ENCODE results near the gene RBP5. TPM values are rescaled to one million over a fixed set of nuclear protein-coding genes. Genes with fewer than 3 reads are reported as not detected.

RBP5 gene
- total and polyA plus RNA-seq, 2 donors (not counting 1 experiment from before 2014, with no cell fraction given) = 1.1 TPM; not detected in 1

- H3K27ac Mint-ChIP-seq = no peak overlapping the region
- H3K36me3 ChIP-seq (replicated peaks in 1 of 2; ENCODE audit: control extremely low read depth in 1 of 2, control insufficient read depth in 1 of 2, extremely low read depth in 1 of 2, insufficient read depth in 2 of 2, low read length in 1 of 2) = peaks cover 0 to 7% of the 10 kb centered on the region in 2 experiments
- H3K27me3 ChIP-seq (replicated peaks in 1 of 4; ENCODE audit: control extremely low read depth in 1 of 4, control insufficient read depth in 3 of 4, insufficient read depth in 4 of 4, low read length in 3 of 4) = no peaks in the 10 kb centered on the region
- H3K4me1 ChIP-seq (ENCODE audit: control insufficient read depth in 2 of 2, insufficient read depth in 2 of 2, low read length in 2 of 2) = no peaks in the 10 kb centered on the region
- H3K27me3 Mint-ChIP-seq = no peaks in the 10 kb centered on the region
- TF ChIP-seq EZH2 (IDR thresholded peaks at IDR 0.05; ENCODE audit: borderline replicate concordance, insufficient read depth, low read depth, low read length, poor library complexity, severe bottlenecking) (no peak), CTCF (IDR thresholded peaks at IDR 0.05) (no peak)
- H3K27ac ChIP-seq (ENCODE audit: low read length in 2 of 2) = no peak overlapping the region
- no peaks in the 10 kb centered on the region for H3K79me2 ChIP-seq (ENCODE audit: control insufficient read depth, insufficient read depth, low read length)
- no peak overlapping the region for H3K4me3 Mint-ChIP-seq
- no peak overlapping the region for H3K9ac ChIP-seq (ENCODE audit: low read length)
- no peaks in the 10 kb centered on the region for H3K9me3 ChIP-seq (ENCODE audit: control extremely low read depth in 1 of 3, control insufficient read depth in 2 of 3, insufficient read depth in 1 of 3, low read length in 2 of 3)
- DNase-seq (no peak), ATAC-seq (ENCODE audit: low read depth) (no peak)
- H2AFZ ChIP-seq (ENCODE audit: insufficient read depth, low read depth, low read length, poor library complexity, severe bottlenecking) = no peak overlapping the region
- ChIA-PET POLR2A (no interaction called here), CTCF (no interaction called here)
- intact Hi-C loops (cut with micrococcal nuclease) = no loop called here
- no peak overlapping the region for H3K4me3 ChIP-seq (ENCODE audit: control extremely low read depth in 1 of 5, extremely low read depth in 1 of 5, insufficient read depth in 1 of 5, low read depth in 2 of 5, low read length in 4 of 5)
- no peak overlapping the region for H3K4me2 ChIP-seq (replicated peaks; ENCODE audit: low read depth, low read length, poor library complexity, severe bottlenecking)
- no peaks in the 10 kb centered on the region for H3K9me3 Mint-ChIP-seq (ENCODE audit: insufficient read depth)
- 98% methylated on average over 4 of the region's 4 CpGs for WGBS (ENCODE audit: insufficient coverage)
- H4K20me1 ChIP-seq (ENCODE audit: control insufficient read depth, insufficient read depth, low read length, poor library complexity, severe bottlenecking) = no peaks in the 10 kb centered on the region
- no peaks in the 10 kb centered on the region for H3K4me1 Mint-ChIP-seq
Measured at GRCh38 chr12:7101047-7101693, 27.5 kb downstream of the RBP5 start.

GRCh38 chr12:7100239-7100638 lies 28.4 kb downstream of the RBP5 start:
- WGBS (ENCODE audit: insufficient coverage) = no CpG with 5 or more reads among the region's 4 CpGs
- Histone ChIP-seq H3K9ac (ENCODE audit: low read length) (no peak overlapping the region), H3K27ac (ENCODE audit: low read length in 2 of 2) (no peak overlapping the region), H3K27me3 (replicated peaks in 1 of 4; ENCODE audit: control extremely low read depth in 1 of 4, control insufficient read depth in 3 of 4, insufficient read depth in 4 of 4, low read length in 3 of 4) (no peaks in the 10 kb centered on the region), H2AFZ (ENCODE audit: insufficient read depth, low read depth, low read length, poor library complexity, severe bottlenecking) (no peak overlapping the region), H3K36me3 (replicated peaks in 1 of 2; ENCODE audit: control extremely low read depth in 1 of 2, control insufficient read depth in 1 of 2, extremely low read depth in 1 of 2, insufficient read depth in 2 of 2, low read length in 1 of 2) (peaks cover 0 to 3% of the 10 kb centered on the region in 2 experiments), H3K4me2 (replicated peaks; ENCODE audit: low read depth, low read length, poor library complexity, severe bottlenecking) (no peak overlapping the region), H3K9me3 (ENCODE audit: control extremely low read depth in 1 of 3, control insufficient read depth in 2 of 3, insufficient read depth in 1 of 3, low read length in 2 of 3) (no peaks in the 10 kb centered on the region), H3K79me2 (ENCODE audit: control insufficient read depth, insufficient read depth, low read length) (no peaks in the 10 kb centered on the region), H3K4me1 (ENCODE audit: control insufficient read depth in 2 of 2, insufficient read depth in 2 of 2, low read length in 2 of 2) (no peaks in the 10 kb centered on the region), H3K4me3 (ENCODE audit: control extremely low read depth in 1 of 5, extremely low read depth in 1 of 5, insufficient read depth in 1 of 5, low read depth in 2 of 5, low read length in 4 of 5) (no peak overlapping the region), H4K20me1 (ENCODE audit: control insufficient read depth, insufficient read depth, low read length, poor library complexity, severe bottlenecking) (no peaks in the 10 kb centered on the region)
- ChIA-PET POLR2A (no interaction called here), CTCF (interaction anchor here (1.7 kb wide), 1 partner anchor 11 kb away, joined by 4 read pairs; no protein-coding TSS in a partner anchor)
- Mint-ChIP-seq H3K27me3 (no peaks in the 10 kb centered on the region), H3K9me3 (ENCODE audit: insufficient read depth) (no peaks in the 10 kb centered on the region), H3K4me1 (no peaks in the 10 kb centered on the region), H3K4me3 (no peak overlapping the region), H3K27ac (no peak overlapping the region)
- DNase-seq (no peak), ATAC-seq (ENCODE audit: low read depth) (no peak)
- intact Hi-C loops (cut with micrococcal nuclease) = no loop called here
- TF ChIP-seq EZH2 (IDR thresholded peaks at IDR 0.05; ENCODE audit: borderline replicate concordance, insufficient read depth, low read depth, low read length, poor library complexity, severe bottlenecking) (no peak), CTCF (IDR thresholded peaks at IDR 0.05) (no peak)
